GM06990 (cell line): ENCODE results near the gene PSMD11.
A peak's percentile ranks its signal among the peaks of the same experiment; 100 is the strongest.

Experiments used
- DNase-seq: peaks from one replicate; pipeline ENCODE4 v3.0.0-alpha.2; 2011; ENCODE audit not compliant: insufficient read length; ENCODE audit errors: extremely low read depth
- H3K27me3 ChIP-seq: replicated peaks from 2 replicates; pipeline ENCODE4 v1.6.0; 2011; ENCODE audit warnings: low read length; ENCODE audit not compliant: control insufficient read depth, insufficient read depth
- H3K36me3 ChIP-seq: 2 replicates; pipeline ENCODE4 v1.5.1; 2011; ENCODE audit warnings: low read length; ENCODE audit not compliant: control insufficient read depth, insufficient read depth
- H3K4me3 ChIP-seq: replicated peaks from 2 replicates; pipeline ENCODE4 v1.5.1; 2011; ENCODE audit warnings: low read depth, mild to moderate bottlenecking, control low read depth, low read length
- TF ChIP-seq, protein P1 (sequence below): IDR thresholded peaks from 2 replicates; pipeline ENCODE4 v1.5.1; 2011; ENCODE audit warnings: low read length, control low read depth, mild to moderate bottlenecking, inconsistent platforms; ENCODE audit not compliant: insufficient read depth, poor library complexity, severe bottlenecking

The PSMD11 gene

DNA sequence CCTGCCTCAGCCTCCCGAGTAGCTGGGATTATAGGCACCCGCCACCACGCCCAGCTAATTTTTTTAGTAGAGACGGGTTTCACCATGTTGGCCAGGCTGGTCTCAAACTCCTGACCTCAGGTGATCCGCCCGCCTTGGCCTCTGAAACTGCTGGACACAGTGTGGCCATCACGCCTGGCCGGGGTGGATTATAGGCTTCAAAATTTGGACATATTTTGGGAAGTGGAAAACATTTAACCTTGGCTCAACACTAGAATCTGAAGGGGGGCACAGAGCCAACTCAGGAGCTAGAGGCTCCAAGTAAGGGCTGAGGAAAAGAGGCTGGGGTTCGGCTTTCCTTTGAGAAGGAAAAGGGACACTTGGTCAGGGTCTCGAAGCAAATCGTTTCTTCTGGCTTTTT is 40.3 kb downstream of the PSMD11 start:
- no peak overlapping the region for H3K4me3 ChIP-seq
- no peaks in the 10 kb centered on the region for H3K27me3 ChIP-seq
- peaks cover 14% of the 10 kb centered on the region for H3K36me3 ChIP-seq
- no peak for DNase-seq
- TF ChIP-seq, protein P1, sequence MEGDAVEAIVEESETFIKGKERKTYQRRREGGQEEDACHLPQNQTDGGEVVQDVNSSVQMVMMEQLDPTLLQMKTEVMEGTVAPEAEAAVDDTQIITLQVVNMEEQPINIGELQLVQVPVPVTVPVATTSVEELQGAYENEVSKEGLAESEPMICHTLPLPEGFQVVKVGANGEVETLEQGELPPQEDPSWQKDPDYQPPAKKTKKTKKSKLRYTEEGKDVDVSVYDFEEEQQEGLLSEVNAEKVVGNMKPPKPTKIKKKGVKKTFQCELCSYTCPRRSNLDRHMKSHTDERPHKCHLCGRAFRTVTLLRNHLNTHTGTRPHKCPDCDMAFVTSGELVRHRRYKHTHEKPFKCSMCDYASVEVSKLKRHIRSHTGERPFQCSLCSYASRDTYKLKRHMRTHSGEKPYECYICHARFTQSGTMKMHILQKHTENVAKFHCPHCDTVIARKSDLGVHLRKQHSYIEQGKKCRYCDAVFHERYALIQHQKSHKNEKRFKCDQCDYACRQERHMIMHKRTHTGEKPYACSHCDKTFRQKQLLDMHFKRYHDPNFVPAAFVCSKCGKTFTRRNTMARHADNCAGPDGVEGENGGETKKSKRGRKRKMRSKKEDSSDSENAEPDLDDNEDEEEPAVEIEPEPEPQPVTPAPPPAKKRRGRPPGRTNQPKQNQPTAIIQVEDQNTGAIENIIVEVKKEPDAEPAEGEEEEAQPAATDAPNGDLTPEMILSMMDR = no peak

DNA sequence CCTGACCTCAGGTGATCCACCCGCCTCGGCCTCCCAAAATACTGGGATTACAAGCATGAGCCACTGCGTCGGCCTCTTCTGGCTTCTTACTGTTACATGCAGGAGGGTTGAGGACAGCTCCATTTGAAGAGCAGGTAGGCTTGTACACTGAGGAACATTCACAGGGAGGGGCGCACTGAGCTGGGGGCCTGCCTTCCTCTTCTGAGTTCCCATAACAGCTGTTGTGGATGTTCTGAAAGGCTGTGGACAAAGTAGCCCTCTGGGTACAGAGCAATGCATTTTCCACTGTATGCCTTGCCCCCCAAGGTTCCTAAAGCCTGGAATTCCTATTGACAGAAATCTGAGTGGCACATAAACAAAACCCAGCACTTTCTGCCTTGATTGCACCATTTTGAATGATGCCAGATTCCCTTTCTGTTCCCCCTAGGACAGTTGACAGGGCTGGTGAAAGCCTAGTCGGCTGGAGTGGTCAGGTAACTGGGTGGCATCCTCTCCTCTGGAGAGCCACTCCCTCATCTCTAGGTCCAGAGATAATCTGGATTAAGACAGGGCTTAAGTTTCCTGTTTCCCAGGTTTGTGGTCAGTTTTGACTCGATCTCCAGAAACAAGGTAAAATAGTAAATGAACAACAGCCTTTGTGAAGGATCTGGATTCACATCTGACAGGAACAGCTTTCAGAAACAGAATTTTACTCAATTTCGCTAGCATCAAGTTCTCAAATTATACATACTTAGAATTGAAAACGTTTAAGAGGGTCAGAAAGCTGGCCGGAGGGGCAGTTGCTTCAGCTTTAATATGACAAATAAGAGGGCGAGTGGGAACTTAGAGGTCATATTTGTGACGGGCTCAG is 41.2 kb downstream of the PSMD11 start:
- TF ChIP-seq, protein P1 = no peak
- no peak for DNase-seq
- Histone ChIP-seq H3K27me3 (no peaks in the 10 kb centered on the region), H3K4me3 (no peak overlapping the region), H3K36me3 (peaks cover 8% of the 10 kb centered on the region)

DNA sequence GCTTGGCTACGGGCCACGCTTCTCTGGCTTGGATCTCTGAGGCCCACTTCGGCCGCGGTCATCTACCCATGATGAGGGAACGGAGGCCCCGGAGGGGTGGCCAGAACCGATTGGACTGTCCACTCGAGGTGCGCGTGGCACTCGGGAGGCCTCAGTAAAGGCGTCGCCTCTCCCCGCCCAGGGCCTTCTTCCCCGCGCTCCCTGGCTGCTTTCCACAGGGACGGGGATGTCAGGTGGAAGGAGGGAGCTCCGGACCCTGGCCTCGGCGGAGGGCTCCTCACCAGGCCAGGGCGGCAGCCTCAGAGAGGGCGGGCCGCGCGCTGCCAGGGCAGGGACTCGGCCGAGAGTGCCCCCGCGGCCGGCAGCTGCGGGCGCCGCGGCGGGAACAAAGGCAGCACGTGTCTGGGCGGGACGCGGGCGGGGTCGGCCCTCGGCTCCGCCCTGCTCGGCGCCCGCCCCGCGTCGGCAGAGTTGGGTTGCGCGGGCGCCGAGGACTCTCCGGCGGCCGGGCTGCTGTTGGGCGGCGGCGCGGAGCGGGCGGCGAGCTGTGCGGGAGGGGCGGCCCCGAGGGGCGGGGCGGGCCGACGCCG is 41.9 kb downstream of the PSMD11 start:
- Histone ChIP-seq H3K4me3 (peak overlapping the region; percentile 59), H3K27me3 (no peaks in the 10 kb centered on the region), H3K36me3 (peaks cover 4% of the 10 kb centered on the region)
- peak; percentile 87 for DNase-seq
- TF ChIP-seq, protein P1 = no peak

DNA sequence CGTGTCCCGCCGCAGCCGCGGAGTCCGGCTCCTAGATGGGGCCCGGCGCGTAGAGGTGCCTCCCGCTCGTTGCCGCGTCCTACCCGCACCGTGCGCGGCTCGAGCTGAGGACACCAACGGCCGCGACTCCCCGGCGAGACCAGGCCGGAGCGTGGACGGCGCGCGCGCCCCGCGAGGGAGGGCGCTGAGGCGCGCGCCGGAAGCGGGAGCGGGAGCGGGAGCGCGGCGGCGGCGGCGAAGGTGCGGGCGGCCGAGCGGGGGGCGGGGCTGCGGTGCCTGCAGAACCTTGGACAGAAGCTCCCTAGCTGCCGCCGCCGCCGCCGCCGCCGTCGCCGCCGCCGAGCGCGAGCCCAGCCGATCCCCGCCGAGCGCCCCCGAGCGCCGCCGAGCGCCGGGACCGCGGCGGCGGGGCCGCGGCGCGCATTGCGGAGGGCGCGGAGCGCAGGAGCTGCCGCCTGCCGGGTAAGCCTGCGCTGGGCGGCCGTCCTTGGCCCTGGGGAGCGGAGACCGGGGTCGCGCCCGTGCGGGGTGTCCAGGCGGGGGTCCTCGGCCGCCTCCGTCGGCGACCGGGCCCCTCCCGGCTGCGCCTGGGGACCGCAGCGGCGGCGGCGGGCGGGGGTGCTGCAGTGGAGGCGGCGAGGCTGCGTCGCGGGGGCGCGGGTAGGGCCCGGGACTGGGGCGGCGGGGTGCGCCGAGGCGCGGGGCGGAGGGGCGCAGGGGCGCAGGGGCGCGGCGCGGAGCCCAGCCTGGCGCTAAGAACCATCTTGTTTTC is 42.6 kb downstream of the PSMD11 start, which contains the start of gene CDK5R1:
TSS of gene CDK5R1 (plus strand) at position 293 of the 772 bp plus-strand sequence. CDS start 628 bp downstream, outside the sequence.
- peak within 1 kb of the TSS; percentile 69 for H3K4me3 ChIP-seq
- TF ChIP-seq, protein P1 = no peak
- H3K27me3 ChIP-seq = no peaks in the 10 kb centered on the region
- DNase-seq = peak; percentile 81
- peaks cover 5% of the 10 kb centered on the region; the same call in 1 of the 2 replicates for H3K36me3 ChIP-seq

DNA sequence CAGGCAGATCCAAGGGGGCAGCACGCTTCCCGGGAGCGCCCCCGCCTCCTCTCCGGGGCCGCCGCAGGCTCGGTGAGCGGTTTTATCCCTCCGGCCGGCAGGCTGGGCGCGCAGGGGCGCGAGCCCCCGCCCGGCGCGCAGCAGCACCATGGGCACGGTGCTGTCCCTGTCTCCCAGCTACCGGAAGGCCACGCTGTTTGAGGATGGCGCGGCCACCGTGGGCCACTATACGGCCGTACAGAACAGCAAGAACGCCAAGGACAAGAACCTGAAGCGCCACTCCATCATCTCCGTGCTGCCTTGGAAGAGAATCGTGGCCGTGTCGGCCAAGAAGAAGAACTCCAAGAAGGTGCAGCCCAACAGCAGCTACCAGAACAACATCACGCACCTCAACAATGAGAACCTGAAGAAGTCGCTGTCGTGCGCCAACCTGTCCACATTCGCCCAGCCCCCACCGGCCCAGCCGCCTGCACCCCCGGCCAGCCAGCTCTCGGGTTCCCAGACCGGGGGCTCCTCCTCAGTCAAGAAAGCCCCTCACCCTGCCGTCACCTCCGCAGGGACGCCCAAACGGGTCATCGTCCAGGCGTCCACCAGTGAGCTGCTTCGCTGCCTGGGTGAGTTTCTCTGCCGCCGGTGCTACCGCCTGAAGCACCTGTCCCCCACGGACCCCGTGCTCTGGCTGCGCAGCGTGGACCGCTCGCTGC is 43.3 kb downstream of the PSMD11 start:
- TF ChIP-seq, protein P1 = peak; percentile 18
- Histone ChIP-seq H3K36me3 (peaks cover 5% of the 10 kb centered on the region; the same call in 1 of the 2 replicates), H3K27me3 (no peaks in the 10 kb centered on the region), H3K4me3 (peak overlapping the region; percentile 69)
- peak; percentile 62 for DNase-seq
